Activated CD8-positive, alpha-beta memory T cell treated with anti-CD3 and anti-CD28 coated beads, Interleukin-2, amount 50 U/mL, for 48 hours (primary cell): ENCODE results near the gene VSTM2B.

Experiments
- DNase-seq: peaks from one replicate; pipeline ENCODE4 v3.0.0-alpha.2; 2020

VSTM2B gene

DNA sequence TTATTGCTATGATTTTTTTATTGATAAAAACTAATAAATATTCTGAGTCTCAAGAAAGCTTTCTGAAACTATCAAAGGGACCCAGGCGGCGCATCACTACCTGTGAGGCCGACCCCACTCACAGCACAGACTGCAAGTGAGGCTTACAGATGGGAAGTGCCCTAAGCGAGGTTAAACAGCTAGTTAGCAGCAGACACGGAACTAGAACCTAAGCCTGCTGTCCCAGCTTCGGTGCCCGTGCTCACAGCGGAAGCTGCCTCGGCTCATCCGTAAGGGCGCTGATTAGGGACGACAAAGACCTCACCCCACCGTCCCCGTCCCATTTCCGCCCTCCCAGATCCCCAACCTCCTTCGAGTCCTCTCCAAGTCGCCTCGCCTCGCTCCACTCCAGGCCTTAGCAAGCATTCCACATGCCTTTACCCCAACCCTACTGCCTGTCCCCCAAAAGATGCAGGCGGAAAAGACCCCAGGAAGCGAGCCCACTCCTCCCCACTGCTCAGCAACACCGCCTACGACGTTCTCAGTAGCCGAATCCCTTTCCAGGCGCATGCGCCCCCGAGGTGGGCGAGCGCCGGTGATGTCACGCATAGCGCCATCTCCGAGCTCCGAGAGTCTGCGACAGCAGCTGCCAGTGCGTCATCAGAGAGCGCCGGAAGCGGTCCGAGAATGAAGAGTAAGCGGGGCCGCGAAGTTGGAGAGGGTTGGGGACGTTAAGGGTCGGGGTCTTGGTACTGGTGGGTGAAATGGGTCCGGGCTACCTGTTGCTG lies 80.0 kb downstream of the VSTM2B start, which contains the start of gene POP4:
TSS of gene POP4 (plus strand) at position 631 of the 767 bp plus-strand sequence. CDS start at position 667, 36 bp downstream.
- peak; percentile 100 for DNase-seq

- no peak for DNase-seq
Observed at GRCh38 chr19:29606420-29606747, 80.6 kb downstream of the VSTM2B start.

- DNase-seq, result no peak
Observed at GRCh38 chr19:29609636-29610035, 83.8 kb downstream of the VSTM2B start.

DNA sequence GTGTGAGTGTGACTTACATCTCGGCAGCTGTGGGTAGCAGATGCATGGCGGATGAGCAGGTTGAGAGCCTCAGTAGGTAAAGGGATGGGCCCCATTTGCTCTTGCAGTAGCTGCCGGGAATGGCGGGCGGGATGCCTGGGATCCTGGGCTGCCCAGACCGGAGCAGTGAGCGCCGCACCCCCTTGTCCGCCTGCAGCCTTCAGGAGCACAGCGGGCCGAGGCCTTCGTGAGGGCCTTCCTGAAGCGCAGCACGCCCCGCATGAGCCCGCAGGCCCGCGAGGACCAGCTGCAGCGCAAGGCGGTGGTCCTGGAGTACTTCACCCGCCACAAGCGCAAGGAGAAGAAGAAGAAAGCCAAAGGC lies 84.4 kb downstream of the VSTM2B start:
- no peak for DNase-seq

DNA sequence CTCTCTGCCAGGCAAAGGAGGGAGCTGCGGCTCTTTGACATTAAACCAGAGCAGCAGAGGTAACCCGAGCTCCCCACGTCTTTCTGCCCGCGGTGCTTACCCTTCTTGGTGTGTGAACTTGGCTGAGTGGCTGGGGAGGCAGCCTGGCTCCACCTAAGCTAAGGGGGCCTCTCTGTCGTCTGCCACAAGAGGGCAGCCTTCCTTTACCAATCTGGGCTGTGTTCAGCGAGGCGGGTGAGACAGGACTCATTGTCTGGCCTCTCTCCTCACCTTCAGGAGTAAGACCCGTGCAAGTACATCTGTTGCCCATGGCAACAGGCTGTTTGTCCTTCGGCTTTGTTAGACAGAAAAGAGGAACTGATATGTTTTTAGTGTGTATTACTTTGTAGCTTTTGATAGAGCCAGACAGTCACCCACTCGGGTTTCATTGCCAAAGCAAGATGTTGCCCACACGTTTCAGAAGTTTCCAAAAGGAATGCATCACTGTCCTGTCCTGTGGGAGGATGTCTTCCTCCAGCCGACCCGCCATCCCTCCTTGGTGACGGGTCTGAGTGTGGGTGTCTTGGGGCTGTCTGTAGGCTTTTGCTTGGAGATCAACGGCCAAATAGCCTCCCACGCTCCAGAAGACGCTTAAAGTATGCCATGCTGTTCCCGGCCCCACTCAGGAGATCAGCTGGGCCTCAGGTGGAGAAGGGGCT lies 84.9 kb downstream of the VSTM2B start:
- DNase-seq, result peak; percentile 87

DNA sequence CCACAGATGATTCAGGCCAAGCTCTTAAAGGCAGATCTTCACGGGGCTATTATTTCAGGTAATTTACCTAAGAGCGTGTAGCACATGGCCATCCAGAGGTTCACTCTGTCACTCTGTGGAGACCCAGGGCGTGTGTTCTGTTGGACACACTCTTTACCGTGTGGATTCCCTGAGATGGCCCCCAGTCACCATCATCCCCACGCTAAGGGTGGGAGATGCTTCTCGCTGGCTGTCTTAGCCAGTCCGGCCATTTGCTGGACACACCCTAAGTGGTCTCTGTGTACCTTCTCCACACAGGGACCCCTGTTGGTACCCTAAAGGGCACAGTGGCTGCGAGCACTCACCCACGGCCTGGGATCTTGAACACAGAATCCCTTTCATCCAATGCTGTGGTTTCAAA lies 86.3 kb downstream of the VSTM2B start:
- no peak for DNase-seq

GRCh38 chr19:29612801-29613595 lies 87.2 kb downstream of the VSTM2B start:
- no peak for DNase-seq

- DNase-seq, result no peak
Observed at GRCh38 chr19:29614046-29614445, 88.3 kb downstream of the VSTM2B start.
